ENCODE data around the gene CACNA2D2. TPM values are rescaled to one million over a fixed set of nuclear protein-coding genes. Genes with fewer than 3 reads are reported as not detected.
A peak's percentile ranks its signal among the peaks of the same experiment; 100 is the strongest.

Gene CACNA2D2
- total RNA-seq, 1 donor from 2014 or later, result 17.3 TPM

DNA sequence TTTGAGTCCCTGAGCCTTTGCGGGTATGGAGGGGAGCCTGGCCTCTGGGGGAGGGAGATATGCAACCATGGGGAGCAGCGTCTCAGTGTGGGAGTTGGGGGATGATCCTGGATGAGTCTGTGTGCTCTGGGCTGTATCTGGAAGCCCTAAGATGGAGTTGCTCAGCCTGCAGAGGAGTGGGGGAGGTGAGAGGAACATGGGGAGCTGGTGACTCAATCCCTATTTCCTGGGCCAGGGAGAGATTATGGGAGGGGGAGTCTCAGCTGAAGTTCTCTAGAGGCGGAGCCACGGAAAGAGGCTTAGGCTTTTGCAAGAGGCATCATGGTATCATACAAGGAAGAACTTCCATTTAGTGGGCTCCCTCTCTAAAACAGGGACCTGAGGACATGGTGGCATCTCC lies 84.6 kb downstream of the CACNA2D2 start:
- TF ChIP-seq, protein P1, sequence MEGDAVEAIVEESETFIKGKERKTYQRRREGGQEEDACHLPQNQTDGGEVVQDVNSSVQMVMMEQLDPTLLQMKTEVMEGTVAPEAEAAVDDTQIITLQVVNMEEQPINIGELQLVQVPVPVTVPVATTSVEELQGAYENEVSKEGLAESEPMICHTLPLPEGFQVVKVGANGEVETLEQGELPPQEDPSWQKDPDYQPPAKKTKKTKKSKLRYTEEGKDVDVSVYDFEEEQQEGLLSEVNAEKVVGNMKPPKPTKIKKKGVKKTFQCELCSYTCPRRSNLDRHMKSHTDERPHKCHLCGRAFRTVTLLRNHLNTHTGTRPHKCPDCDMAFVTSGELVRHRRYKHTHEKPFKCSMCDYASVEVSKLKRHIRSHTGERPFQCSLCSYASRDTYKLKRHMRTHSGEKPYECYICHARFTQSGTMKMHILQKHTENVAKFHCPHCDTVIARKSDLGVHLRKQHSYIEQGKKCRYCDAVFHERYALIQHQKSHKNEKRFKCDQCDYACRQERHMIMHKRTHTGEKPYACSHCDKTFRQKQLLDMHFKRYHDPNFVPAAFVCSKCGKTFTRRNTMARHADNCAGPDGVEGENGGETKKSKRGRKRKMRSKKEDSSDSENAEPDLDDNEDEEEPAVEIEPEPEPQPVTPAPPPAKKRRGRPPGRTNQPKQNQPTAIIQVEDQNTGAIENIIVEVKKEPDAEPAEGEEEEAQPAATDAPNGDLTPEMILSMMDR (IDR thresholded peaks at IDR 0.05; ENCODE audit: unreplicated experiment), result no peak
- peak overlapping the region; percentile 56 for H3K4me3 Mint-ChIP-seq (ENCODE audit: unreplicated experiment)
- H3K27ac Mint-ChIP-seq (ENCODE audit: unreplicated experiment), result no peak overlapping the region
- H3K4me1 Mint-ChIP-seq (ENCODE audit: unreplicated experiment), result peaks cover 7% of the 10 kb centered on the region
- H3K27me3 Mint-ChIP-seq (ENCODE audit: unreplicated experiment), result peaks cover 14% of the 10 kb centered on the region
- no peaks in the 10 kb centered on the region for H3K36me3 Mint-ChIP-seq (ENCODE audit: low read depth, unreplicated experiment)
- no peak for DNase-seq (ENCODE audit: low spot score)
- H3K9me3 Mint-ChIP-seq (ENCODE audit: unreplicated experiment), result no peaks in the 10 kb centered on the region

DNA sequence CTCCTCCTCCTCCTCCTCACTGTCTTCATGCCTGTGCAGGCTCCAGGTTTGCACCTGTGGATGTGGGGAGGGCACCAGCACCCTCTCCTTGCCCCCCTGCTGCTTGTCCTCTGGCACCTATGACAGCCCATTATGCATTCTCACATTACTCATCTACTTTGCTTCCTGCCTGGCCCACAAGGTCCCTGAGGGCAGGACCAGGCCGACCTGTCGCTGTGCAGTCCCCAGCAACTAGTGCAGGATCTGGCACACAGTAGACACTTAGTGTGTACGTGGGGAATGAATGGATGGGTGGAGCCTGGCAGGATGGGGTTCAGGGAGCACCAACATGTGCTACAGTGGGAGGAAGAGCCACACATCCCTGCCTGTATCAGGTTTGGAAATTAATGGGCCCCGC lies 85.8 kb downstream of the CACNA2D2 start:
- Mint-ChIP-seq H3K9me3 (ENCODE audit: unreplicated experiment) (no peaks in the 10 kb centered on the region), H3K27me3 (ENCODE audit: unreplicated experiment) (peaks cover 14% of the 10 kb centered on the region), H3K4me3 (ENCODE audit: unreplicated experiment) (no peak overlapping the region), H3K27ac (ENCODE audit: unreplicated experiment) (no peak overlapping the region), H3K4me1 (ENCODE audit: unreplicated experiment) (peaks cover 7% of the 10 kb centered on the region), H3K36me3 (ENCODE audit: low read depth, unreplicated experiment) (no peaks in the 10 kb centered on the region)
- TF ChIP-seq, protein P1 (IDR thresholded peaks at IDR 0.05; ENCODE audit: unreplicated experiment), result no peak
- DNase-seq (ENCODE audit: low spot score), result no peak

DNA sequence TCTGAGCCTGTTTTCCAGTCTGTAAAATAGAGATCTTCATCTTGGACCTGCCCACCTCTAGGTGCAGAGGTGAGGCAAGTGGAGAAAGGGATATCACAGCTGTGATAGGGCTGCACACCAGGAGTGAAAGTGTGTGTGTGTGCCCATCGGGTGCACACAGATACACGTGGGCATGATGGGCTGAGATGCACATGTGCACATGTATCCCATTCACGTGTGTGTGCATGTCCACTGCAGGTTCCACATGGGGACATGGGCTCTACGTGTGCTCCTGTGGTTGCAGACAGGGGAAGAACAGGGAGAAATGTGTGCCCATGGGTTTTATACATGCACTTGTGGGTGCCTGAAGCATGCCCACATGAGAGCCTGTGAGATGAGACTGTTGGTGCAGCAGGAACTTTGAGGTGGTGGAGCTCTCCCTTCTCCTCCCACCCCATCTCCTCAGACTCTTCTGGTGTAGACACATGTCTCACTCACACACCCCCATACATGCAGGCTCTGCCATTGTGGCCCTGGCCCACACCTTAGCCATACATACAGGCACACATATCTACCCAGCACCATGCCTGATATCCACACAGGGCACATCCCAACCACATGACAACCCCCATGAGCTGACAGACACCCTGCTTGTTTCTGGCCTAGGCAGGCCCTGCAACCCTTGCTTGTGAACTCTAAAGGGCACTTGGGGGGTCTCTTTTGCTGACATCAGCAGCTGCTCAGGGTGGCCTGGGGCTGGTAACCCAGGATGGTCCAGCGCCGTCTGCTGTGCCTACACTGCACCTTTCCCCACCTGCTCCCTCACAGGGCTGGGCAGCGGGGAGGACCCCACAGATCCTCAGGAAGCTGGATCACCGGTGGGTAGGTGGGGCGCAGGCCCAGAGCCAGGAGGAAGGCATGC lies 86.4 kb downstream of the CACNA2D2 start:
- TF ChIP-seq, protein P1 (IDR thresholded peaks at IDR 0.05; ENCODE audit: unreplicated experiment), result no peak
- H3K4me3 Mint-ChIP-seq (ENCODE audit: unreplicated experiment), result no peak overlapping the region
- no peak overlapping the region for H3K27ac Mint-ChIP-seq (ENCODE audit: unreplicated experiment)
- no peaks in the 10 kb centered on the region for H3K36me3 Mint-ChIP-seq (ENCODE audit: low read depth, unreplicated experiment)
- peaks cover 11% of the 10 kb centered on the region for H3K27me3 Mint-ChIP-seq (ENCODE audit: unreplicated experiment)
- peaks cover 4% of the 10 kb centered on the region for H3K4me1 Mint-ChIP-seq (ENCODE audit: unreplicated experiment)
- no peaks in the 10 kb centered on the region for H3K9me3 Mint-ChIP-seq (ENCODE audit: unreplicated experiment)
- no peak for DNase-seq (ENCODE audit: low spot score)

DNA sequence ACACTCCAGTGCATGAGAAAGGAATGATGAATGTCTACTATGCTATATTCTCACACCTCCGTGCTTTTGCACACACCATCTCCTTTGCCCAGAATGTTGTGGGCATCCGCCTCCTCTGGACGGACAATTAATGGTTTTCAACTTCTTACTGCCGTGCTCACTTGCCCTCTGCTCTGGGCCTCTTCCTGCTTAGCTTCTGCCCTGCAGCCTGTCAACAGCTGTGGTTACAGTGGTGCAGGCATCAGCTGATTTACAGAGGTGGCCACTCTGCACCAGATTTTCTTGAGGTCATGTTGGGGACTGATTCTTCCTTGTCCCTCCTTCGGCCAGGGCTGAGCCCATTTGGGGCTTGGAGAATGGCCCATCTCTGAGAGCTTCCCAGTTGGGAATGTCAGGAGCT lies 87.6 kb downstream of the CACNA2D2 start:
- peaks cover 11% of the 10 kb centered on the region for H3K27me3 Mint-ChIP-seq (ENCODE audit: unreplicated experiment)
- H3K36me3 Mint-ChIP-seq (ENCODE audit: low read depth, unreplicated experiment), result no peaks in the 10 kb centered on the region
- H3K27ac Mint-ChIP-seq (ENCODE audit: unreplicated experiment), result no peak overlapping the region
- TF ChIP-seq, protein P1 (IDR thresholded peaks at IDR 0.05; ENCODE audit: unreplicated experiment), result no peak
- peaks cover 4% of the 10 kb centered on the region for H3K4me1 Mint-ChIP-seq (ENCODE audit: unreplicated experiment)
- no peak for DNase-seq (ENCODE audit: low spot score)
- H3K4me3 Mint-ChIP-seq (ENCODE audit: unreplicated experiment), result no peak overlapping the region
- no peaks in the 10 kb centered on the region for H3K9me3 Mint-ChIP-seq (ENCODE audit: unreplicated experiment)

DNA sequence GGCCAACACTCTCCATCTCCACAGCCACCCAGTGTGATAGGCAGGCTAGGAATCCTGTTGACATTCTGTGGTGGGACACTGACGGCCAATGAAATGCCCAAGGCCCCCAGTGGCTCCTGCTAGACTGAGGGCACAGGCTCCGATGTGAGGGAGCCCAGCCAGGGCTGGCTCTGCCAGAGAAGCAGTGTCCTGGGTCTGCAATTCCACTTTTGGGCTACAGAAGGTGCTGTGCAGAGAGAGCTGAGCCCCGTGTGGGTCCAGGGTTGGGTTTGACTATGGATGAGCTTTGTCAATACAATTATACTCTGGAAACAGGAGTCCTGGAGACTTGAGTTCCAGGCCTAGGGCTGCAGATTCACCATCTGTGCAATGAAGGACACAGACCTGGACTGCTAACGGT lies 88.4 kb downstream of the CACNA2D2 start:
- TF ChIP-seq, protein P1 (IDR thresholded peaks at IDR 0.05; ENCODE audit: unreplicated experiment), result no peak
- no peak for DNase-seq (ENCODE audit: low spot score)
- H3K4me1 Mint-ChIP-seq (ENCODE audit: unreplicated experiment), result peaks cover 4% of the 10 kb centered on the region

More for the DNA sequence above, 88.4 kb downstream of the CACNA2D2 start:
- Mint-ChIP-seq H3K4me3 (ENCODE audit: unreplicated experiment) (no peak overlapping the region), H3K36me3 (ENCODE audit: low read depth, unreplicated experiment) (no peaks in the 10 kb centered on the region), H3K27me3 (ENCODE audit: unreplicated experiment) (peaks cover 13% of the 10 kb centered on the region), H3K27ac (ENCODE audit: unreplicated experiment) (no peak overlapping the region), H3K9me3 (ENCODE audit: unreplicated experiment) (no peaks in the 10 kb centered on the region)
